HG03025 (cell line): ENCODE results near the gene CACNA1I.

ENCODE experiments used
- ATAC-seq: cut with Tn5 transposase; IDR thresholded peaks from one replicate; pipeline ENCODE4 v1.9.1; 2021; ENCODE audit warnings: mild to moderate bottlenecking, moderate library complexity; ENCODE audit not compliant: unreplicated experiment, low FRiP score

CACNA1I gene

GRCh38 chr22:39595622-39596172 is 25.1 kb downstream of the CACNA1I start:
- no peak for ATAC-seq

GRCh38 chr22:39596601-39597000 is 26.0 kb downstream of the CACNA1I start:
- no peak for ATAC-seq

GRCh38 chr22:39597236-39597869 is 26.8 kb downstream of the CACNA1I start:
- ATAC-seq = no peak

GRCh38 chr22:39598017-39598965 is 27.7 kb downstream of the CACNA1I start:
- no peak for ATAC-seq

GRCh38 chr22:39600491-39601179 is 30.1 kb downstream of the CACNA1I start:
- ATAC-seq = no peak

- ATAC-seq = no peak
These were observed 30.6 kb downstream of the CACNA1I start for GRCh38 chr22:39601180-39601535.

GRCh38 chr22:39603345-39603744 is 32.8 kb downstream of the CACNA1I start:
- no peak for ATAC-seq

GRCh38 chr22:39610246-39610645 is 39.7 kb downstream of the CACNA1I start:
- no peak for ATAC-seq

- ATAC-seq = no peak
These were observed 40.2 kb downstream of the CACNA1I start for GRCh38 chr22:39610766-39611165.

GRCh38 chr22:39611360-39611759 is 40.8 kb downstream of the CACNA1I start:
- no peak for ATAC-seq

- no peak for ATAC-seq
These were observed 42.4 kb downstream of the CACNA1I start for GRCh38 chr22:39612811-39613548.

GRCh38 chr22:39613549-39613921 is 43.0 kb downstream of the CACNA1I start:
- no peak for ATAC-seq

- no peak for ATAC-seq
These were observed 43.9 kb downstream of the CACNA1I start for GRCh38 chr22:39614442-39614841.

- no peak for ATAC-seq
These were observed 45.5 kb downstream of the CACNA1I start for GRCh38 chr22:39616051-39616450.

- no peak for ATAC-seq
These were observed 46.2 kb downstream of the CACNA1I start for GRCh38 chr22:39616781-39617180.

- ATAC-seq = no peak
These were observed 46.8 kb downstream of the CACNA1I start for GRCh38 chr22:39617342-39617741.

GRCh38 chr22:39617970-39618757 is 47.6 kb downstream of the CACNA1I start:
- no peak for ATAC-seq

GRCh38 chr22:39618996-39619530 is 48.5 kb downstream of the CACNA1I start:
- ATAC-seq = no peak

- no peak for ATAC-seq
These were observed 50.6 kb downstream of the CACNA1I start for GRCh38 chr22:39620924-39621690.
